Transverse colon (tissue), 4 donors: Measurements from ENCODE around the gene SACM1L. TPM values are rescaled to one million over a fixed set of nuclear protein-coding genes. Genes with fewer than 3 reads are reported as not detected.
"Not testable (repeated sequence)": the region's sequence is repeated elsewhere in the genome, so short reads cannot be mapped to it uniquely, and the experiment has no call there.

Source experiments
- DNase-seq: peaks from one replicate; pipeline ENCODE4 v3.0.0-alpha.2; 2019
- H3K27ac ChIP-seq, 4 donors: fragments of 200-600 bp; sonication (generic); 2 replicates each; pipeline ENCODE4 v1.5.1; 2016 to 2018; ENCODE audit warnings: inconsistent platforms in 4 of 4
- H3K27me3 ChIP-seq: fragments of 200-600 bp; sonication (generic); 2 replicates; pipeline ENCODE4 v1.5.1; 2017; ENCODE audit warnings: inconsistent platforms
- H3K36me3 ChIP-seq, 4 donors: fragments of 200-600 bp; sonication (generic); 2 replicates each; pipeline ENCODE4 v1.5.1; 2017 to 2019; ENCODE audit warnings: inconsistent platforms in 4 of 4
- H3K4me1 ChIP-seq, 4 donors: fragments of 200-600 bp; sonication (generic); 2 replicates each; pipeline ENCODE4 v1.5.1; 2017 to 2020; ENCODE audit warnings: inconsistent platforms in 4 of 4
- H3K4me3 ChIP-seq, 4 donors: fragments of 200-600 bp; sonication (generic); 1 replicate in 1 of 4; 2 replicates in 3 of 4; pipeline versions ENCODE4 v1.5.1 to v1.6.1; 2017 to 2019; ENCODE audit warnings: inconsistent platforms in 4 of 4
- H3K9me3 ChIP-seq, 2 donors: fragments of 200-600 bp; sonication (generic); 2 replicates each; pipeline ENCODE4 v1.5.1; 2017 to 2019; ENCODE audit warnings: inconsistent platforms in 2 of 2
- CTCF ChIP-seq, 5 experiments: fragments of 200-600 bp in 3 of 5; fragments of 450-650 bp in 2 of 5; sonication (generic) in 3 of 5; IDR thresholded peaks; 1 replicate in 2 of 5; 2 replicates in 3 of 5; pipeline ENCODE4 v1.5.1; 2016 to 2017; ENCODE audit warnings: antibody characterized with exemption in 5 of 5, inconsistent platforms in 3 of 5, mild to moderate bottlenecking in 2 of 5, moderate library complexity in 1 of 5
- EP300 ChIP-seq: sonication (generic); formaldehyde crosslinking; IDR thresholded peaks from one replicate; pipeline ENCODE4 v1.6.1; 2017; ENCODE audit warnings: antibody characterized with exemption, low read depth
- POLR2A ChIP-seq: fragments of 450-650 bp; IDR thresholded peaks from one replicate; pipeline ENCODE4 v1.6.1; 2016; ENCODE audit warnings: antibody characterized with exemption, mild to moderate bottlenecking, moderate library complexity
- POLR2AphosphoS5 ChIP-seq, 3 donors: sonication (generic); formaldehyde crosslinking; IDR thresholded peaks; one replicate each; pipeline ENCODE4 v1.6.1; 2016; ENCODE audit warnings: antibody characterized with exemption in 3 of 3
- WGBS, 2 donors: methylation state at CpG; one replicate each; pipeline ENCODE4 v1.1.5; 2018; ENCODE audit warnings: low coverage in 1 of 2; 5-methylcytosine and 5-hydroxymethylcytosine counted together
- in situ Hi-C, 4 donors: fragments of 200-750 bp; cut with MboI; loops; one replicate each; pipeline versions ENCODE4 v1.15.0 to v1.15.1; 2017; ENCODE audit warnings: low sequenced_read_pairs in 3 of 4, low pct_ligation_motif_present in 1 of 4, low pct_unique_long_range_greater_than_20kb in 1 of 4
- intact Hi-C: fragments of 100-400 bp; cut with DNase I; formaldehyde crosslinking; loops from one replicate; pipeline ENCODE4 v1.15.1; 2023; ENCODE audit warnings: low total_unique reads
- total RNA-seq, 4 donors: library from RNA; depleted of rRNA; stranded (reverse); fragments of >200 nt; gene quantifications; one replicate each; pipeline ENCODE4 v1.1.0, GENCODE V29; 2016

SACM1L gene
- total RNA-seq, 4 donors from 2014 or later = 8.6 to 71.9 (median 53.8) TPM

- Histone ChIP-seq H3K4me1 (peaks cover 0 to 3% (median 0%) of the 10 kb centered on the region in 4 donors), H3K36me3 (peaks cover 0 to 63% (median 28%) of the 10 kb centered on the region in 4 donors), H3K27me3 (no peaks in the 10 kb centered on the region), H3K27ac (no peak overlapping the region), H3K9me3 (no peaks in the 10 kb centered on the region), H3K4me3 (no peak overlapping the region)
- intact Hi-C loops (no loop called here), in situ Hi-C loops (no loop called here)
- 84% methylated on average over 4 of the region's 4 CpGs; no CpG with 5 or more reads in 1 of the 2 donors for WGBS, 2 donors
- no peak for DNase-seq
- no peak for TF ChIP-seq POLR2AphosphoS5 (IDR thresholded peaks at IDR 0.05)
- TF ChIP-seq POLR2A = no peak
- TF ChIP-seq CTCF (IDR thresholded peaks at IDR 0.05) = no peak
Measured at GRCh38 chr3:45742461-45743089, 53.4 kb downstream of the SACM1L start.

DNA sequence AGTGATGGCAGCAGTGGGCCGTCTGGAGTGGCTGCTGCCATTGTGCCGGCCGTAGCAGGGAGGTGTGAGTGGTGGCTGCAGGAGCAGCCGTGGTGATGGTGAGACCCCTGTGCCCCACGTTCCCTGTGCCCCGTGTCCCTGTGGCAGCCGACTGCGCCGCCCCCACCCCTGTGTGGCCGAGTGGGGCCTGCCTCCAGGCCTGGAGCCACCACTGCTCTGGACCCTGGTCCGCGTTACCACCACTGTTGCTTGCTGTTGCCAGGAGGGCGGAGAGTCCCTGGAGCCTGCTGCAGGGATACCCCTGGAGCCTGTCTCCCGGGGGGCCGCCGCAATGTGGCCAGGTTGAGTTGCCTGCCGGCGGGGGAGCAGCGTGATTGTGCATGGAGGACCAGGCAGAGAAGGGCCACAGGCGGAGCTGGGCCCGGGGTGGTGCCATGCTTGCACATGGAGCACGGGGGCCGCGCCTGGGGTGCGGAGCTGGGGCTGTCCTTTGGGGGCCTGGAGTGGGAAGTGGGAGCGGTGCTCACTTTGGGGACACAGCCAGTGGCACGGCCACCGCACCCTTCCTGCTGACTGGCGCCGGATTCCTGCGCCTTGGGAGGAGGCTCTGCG, 57.1 kb downstream of the SACM1L start:
- Histone ChIP-seq H3K36me3 (peaks cover 0 to 30% (median 9%) of the 10 kb centered on the region in 4 donors), H3K4me3 (no peak overlapping the region), H3K27ac (no peak overlapping the region), H3K27me3 (no peaks in the 10 kb centered on the region), H3K9me3 (no peaks in the 10 kb centered on the region), H3K4me1 (peaks cover 0 to 3% (median 0%) of the 10 kb centered on the region in 4 donors)
- in situ Hi-C loops = no loop called here
- TF ChIP-seq CTCF (IDR thresholded peaks at IDR 0.05) (no peak), POLR2A (no peak), POLR2AphosphoS5 (IDR thresholded peaks at IDR 0.05) (no peak), EP300 (no peak)
- intact Hi-C loops = no loop called here
- no peak for DNase-seq
- WGBS, 2 donors = 96% methylated on average over 32 of the region's 32 CpGs; no CpG with 5 or more reads in 1 of the 2 donors

DNA sequence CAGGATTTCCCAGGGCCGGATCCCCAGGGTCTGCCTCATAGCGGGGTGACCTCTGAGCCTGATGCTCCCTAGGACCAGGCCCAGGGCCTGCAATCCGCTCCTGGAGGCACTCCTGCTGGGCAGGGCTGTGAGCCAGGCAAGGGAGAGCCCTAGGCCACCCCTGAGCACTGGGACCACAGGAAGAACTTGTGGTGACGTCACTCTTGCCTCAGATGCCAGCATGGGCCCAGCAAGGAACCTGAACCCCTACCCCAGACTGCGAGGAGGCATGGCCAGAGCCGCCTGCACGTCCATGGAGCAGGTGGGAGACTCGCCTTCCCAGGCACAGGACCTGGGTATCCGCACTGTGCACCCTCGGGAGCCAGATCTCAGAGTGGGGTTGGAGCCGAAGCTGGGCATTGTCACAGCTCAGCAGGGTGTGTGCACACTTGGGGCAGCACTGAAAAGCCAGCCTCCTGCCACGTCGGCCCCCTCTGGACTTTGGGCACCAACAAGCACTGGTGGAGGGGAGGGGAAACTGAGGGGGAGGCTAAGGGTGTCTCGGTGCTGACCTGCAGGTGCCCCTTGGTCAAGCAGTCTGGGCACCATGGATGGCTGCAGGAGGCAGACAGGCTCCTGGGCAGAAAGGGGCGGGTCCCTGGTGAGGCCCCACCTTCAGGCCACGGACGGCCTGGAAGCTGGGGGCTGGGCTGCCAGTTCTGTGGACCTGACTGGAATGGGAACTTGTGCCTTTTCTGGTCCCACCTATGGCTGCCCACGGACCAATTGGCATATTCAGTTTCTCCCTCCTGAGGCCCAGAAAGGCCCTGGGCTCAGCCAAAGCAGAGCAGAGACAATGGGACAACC, 57.8 kb downstream of the SACM1L start:
- no peak for DNase-seq
- H3K27ac ChIP-seq = no peak overlapping the region
- no peaks in the 10 kb centered on the region for H3K27me3 ChIP-seq
- WGBS, 2 donors = 93% methylated on average over 16 of the region's 18 CpGs; no CpG with 5 or more reads in 1 of the 2 donors
- H3K4me1 ChIP-seq = no peaks in the 10 kb centered on the region
- intact Hi-C loops = no loop called here
- in situ Hi-C loops = no loop called here
- no peak for TF ChIP-seq POLR2A
- no peak for TF ChIP-seq EP300
- no peak for TF ChIP-seq POLR2AphosphoS5 (IDR thresholded peaks at IDR 0.05)
- no peak for TF ChIP-seq CTCF (IDR thresholded peaks at IDR 0.05)
- H3K9me3 ChIP-seq = no peaks in the 10 kb centered on the region
- no peak overlapping the region for H3K4me3 ChIP-seq
- peaks cover 0 to 30% (median 8%) of the 10 kb centered on the region in 4 donors for H3K36me3 ChIP-seq

GRCh38 chr3:45748068-45748467, 58.9 kb downstream of the SACM1L start:
- no peak for TF ChIP-seq POLR2A
- TF ChIP-seq POLR2AphosphoS5 (IDR thresholded peaks at IDR 0.05) = no peak
- intact Hi-C loops = no loop called here
- Histone ChIP-seq H3K27me3 (no peaks in the 10 kb centered on the region), H3K4me1 (no peaks in the 10 kb centered on the region), H3K27ac (no peak overlapping the region), H3K9me3 (no peaks in the 10 kb centered on the region), H3K36me3 (peaks cover 0 to 30% (median 5%) of the 10 kb centered on the region in 4 donors), H3K4me3 (no peak overlapping the region)
- WGBS, 2 donors = 92% methylated on average over 8 of the region's 8 CpGs; no CpG with 5 or more reads in 1 of the 2 donors
- DNase-seq = no peak
- in situ Hi-C loops = no loop called here

DNA sequence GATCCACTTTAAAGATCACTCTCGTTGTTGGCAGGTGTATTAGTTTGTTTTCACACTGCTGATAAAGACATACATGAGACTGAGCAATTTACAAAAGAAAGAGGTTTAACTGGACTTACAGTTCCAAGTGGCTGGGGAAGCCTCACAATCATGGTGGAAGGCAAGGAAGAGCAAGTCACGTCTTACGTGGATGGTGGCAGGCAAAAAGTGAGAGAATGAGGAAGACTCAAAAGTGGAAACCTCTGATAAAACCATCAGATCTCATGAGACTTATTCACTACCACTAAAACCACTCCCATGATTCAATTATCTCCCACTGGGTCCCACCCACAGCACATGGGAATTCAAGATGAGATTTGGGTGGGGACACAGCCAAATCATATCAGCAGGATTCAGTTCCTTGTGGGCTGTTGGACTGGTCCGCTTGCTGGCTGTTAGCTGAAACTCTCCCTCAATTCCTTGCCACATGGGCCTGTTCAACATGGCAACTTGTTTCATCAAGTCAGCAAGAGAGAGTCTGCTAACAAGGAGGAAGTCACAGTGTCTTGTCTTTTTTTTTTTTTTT, 59.9 kb downstream of the SACM1L start:
- in situ Hi-C loops, H3K9me3 ChIP-seq, intact Hi-C loops, H3K27me3 ChIP-seq, H3K4me1 ChIP-seq, H3K27ac ChIP-seq, DNase-seq, H3K4me3 ChIP-seq: not testable (repeated sequence)
- H3K36me3 ChIP-seq = peaks cover 0 to 21% (median 3%) of the 10 kb centered on the region in 4 donors
- 74 to 84% methylated on average over 3 to 4 of the region's 4 CpGs for WGBS, 2 donors
